Hematopoietic multipotent progenitor cell treated with erythropoietin and hydrocortisone succinate and interleukin-3 and kit ligand, for 8 days (in vitro differentiated cells): ENCODE measurements around the gene EDEM2.
"Not testable (repeated sequence)": the region's sequence is repeated elsewhere in the genome, so short reads cannot be mapped to it uniquely, and the experiment has no call there.

Source experiments
- DNase-seq: peaks from one replicate; pipeline ENCODE4 v3.0.0-alpha.2; 2015

The EDEM2 gene

DNA sequence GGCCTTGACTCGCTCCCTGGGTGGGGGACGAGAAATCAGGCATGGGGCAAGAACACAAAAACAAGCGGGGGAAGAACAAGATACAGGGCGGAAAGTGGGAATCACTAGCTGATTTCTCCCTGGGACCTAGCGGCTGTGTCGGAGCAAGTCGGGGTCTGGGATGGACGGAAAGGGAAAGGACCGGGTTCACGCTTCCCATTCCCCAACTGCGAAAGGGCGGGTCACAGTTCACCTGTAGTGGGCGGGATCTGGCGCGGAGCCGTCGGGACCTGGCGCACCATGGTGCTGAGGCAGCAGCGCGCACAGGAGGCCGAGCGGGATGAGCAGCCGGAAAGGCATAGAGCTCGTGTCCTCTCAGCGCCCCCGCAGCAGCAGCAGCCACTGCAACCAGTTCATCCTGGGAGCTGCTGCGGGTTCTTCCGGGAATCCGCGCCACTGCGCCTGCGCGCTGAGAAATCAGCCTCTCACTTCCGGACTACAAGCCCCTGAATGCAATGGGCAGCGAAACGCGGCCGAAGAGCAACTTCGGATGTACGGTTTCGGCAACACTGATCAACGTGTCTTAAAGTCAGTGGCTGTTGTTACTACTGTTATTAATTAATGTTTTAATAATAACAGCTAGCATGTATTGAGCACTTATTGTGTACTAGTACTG lies at the start of gene EDEM2:
TSS of gene EDEM2 (minus strand) at position 417 of the 655 bp plus-strand sequence. CDS start at position 339, 78 bp downstream.
- peak; percentile 96 for DNase-seq

GRCh38 chr20:35196313-35196712 lies 49.2 kb upstream of the EDEM2 start:
- DNase-seq, result peak; percentile 52

GRCh38 chr20:35193031-35193791 lies 46.1 kb upstream of the EDEM2 start:
- DNase-seq, result not testable (repeated sequence)

DNA sequence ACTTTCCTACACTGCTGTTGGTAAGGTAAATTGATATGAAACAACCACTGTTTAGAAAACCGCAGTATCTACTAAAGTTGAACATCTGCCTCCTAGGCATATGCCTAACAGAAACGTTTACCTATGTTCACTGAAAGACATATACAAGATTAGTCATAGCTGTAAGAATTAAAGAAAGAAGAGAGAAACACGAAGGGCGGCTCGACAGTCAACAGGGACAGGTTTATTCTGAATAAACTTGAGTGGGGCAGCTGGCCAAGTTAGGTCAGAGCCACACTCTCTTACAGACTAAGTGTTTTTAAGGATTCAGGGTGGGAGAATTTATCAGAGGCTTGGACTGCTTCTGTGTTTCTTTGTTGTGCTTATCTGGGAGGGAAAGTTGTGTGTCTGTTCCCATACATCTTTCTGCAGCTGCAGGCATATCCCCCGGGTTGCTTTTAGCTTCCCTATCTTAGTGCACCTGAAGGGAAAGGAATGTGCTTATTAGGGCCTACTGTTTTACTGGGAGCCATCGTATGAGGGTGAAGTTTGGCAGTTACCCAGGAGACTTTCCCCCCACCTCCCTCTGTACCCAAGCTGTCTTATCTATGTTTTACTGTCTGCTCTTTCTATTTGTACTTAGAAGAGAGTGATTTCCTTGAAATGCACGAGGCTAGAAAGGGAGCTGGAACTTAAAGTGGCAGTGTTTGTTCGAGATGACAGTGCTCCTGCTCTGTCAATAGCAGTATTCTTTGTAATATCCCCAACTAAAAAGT lies 45.2 kb upstream of the EDEM2 start:
- peak; percentile 95 for DNase-seq

DNA sequence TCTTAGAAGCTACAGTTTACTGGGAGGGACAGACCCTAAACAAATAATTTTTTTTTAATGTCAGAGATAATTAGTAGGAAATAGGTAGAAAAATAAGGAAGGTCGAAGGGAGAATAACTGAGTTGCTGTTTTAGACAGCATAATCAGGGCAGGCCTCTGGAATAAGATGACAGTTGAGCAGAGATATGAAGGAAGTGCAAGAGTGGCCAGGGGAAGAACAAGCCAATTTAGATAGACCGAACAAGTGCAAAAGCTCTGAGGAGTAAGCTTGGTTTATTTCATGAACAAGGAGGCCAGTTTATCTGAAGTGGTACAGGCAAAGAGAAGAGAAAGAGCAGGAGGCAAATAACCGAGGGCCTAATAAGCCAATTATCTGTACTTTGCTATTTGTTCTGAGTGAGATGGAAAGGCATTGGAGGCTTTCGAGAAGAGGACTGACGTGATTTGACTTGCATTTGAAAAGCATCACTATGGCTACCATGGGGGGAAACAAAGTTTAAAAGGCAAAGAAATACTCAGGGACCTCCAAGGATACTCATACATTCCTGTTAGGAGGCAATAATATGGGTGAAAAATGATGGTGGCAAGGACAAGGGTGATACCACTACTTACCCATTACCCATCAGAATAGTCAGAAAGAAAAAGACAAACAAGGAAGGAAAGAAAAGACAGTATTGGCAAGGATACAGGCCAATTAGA lies 44.4 kb upstream of the EDEM2 start:
- DNase-seq, result peak; percentile 41

DNA sequence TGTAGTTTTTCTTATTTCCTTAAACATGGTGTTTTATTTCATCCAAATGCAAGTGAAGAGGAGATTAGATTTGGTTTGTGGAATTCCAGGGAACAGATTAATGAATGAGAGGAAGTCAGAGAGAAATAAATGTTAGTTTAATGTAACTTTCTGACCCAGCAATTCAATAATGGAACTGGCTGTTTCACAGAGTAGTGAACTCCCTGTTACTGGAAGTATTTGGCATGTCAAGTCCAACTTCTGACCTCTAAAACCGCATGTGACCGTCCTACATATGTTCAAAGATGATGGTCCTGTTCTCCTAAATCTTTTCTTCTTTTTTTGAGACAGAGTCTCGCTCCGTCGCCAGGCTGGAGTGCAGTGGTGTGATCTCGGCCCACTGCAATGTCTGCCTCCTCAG lies 43.4 kb upstream of the EDEM2 start:
- DNase-seq, result no peak

- DNase-seq, result not testable (repeated sequence)
Measured at GRCh38 chr20:35189223-35189622, 42.1 kb upstream of the EDEM2 start.

- no peak for DNase-seq
Measured at GRCh38 chr20:35187584-35188190, 40.6 kb upstream of the EDEM2 start.

- DNase-seq, result not testable (repeated sequence)
Measured at GRCh38 chr20:35186691-35187289, 39.7 kb upstream of the EDEM2 start.

DNA sequence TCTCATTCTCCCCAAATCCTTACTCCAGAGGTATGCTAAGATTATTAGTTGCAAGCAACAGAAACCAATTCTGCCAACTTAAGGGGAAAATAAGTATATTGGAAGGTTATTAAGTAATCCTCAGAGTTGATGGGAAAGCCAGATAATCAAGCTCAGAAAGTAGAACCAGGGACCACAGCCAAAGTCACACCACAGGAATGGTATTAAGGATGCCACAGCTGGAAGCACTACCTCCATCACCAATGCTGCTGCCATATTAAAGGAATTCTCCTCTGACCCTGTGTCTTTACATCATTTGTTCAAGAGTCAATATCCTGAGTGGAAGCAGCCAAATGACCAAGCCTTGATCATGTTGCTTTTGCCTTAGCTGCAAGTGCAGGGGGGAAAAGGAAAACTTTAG lies 34.6 kb upstream of the EDEM2 start:
- no peak for DNase-seq

DNA sequence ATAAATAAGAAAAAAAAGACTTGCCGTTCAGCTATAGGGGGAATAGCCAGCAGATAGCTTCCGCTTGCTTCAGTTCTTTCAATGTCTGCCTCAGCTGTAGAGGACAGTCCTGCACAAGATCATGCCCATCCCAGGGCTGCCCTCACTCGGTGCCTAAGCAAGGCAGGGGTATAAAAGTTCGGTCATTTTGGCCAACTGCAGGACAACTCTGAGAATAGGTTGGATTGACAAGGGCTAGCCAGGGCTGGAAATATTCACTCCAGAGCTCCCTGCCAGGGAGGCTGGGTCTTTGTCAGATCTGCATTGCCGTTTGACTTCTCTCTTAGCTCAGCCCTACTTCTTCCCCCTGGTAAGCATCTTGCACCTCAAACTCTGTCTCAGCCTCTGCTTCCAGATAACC lies 33.1 kb upstream of the EDEM2 start:
- DNase-seq, result no peak

DNA sequence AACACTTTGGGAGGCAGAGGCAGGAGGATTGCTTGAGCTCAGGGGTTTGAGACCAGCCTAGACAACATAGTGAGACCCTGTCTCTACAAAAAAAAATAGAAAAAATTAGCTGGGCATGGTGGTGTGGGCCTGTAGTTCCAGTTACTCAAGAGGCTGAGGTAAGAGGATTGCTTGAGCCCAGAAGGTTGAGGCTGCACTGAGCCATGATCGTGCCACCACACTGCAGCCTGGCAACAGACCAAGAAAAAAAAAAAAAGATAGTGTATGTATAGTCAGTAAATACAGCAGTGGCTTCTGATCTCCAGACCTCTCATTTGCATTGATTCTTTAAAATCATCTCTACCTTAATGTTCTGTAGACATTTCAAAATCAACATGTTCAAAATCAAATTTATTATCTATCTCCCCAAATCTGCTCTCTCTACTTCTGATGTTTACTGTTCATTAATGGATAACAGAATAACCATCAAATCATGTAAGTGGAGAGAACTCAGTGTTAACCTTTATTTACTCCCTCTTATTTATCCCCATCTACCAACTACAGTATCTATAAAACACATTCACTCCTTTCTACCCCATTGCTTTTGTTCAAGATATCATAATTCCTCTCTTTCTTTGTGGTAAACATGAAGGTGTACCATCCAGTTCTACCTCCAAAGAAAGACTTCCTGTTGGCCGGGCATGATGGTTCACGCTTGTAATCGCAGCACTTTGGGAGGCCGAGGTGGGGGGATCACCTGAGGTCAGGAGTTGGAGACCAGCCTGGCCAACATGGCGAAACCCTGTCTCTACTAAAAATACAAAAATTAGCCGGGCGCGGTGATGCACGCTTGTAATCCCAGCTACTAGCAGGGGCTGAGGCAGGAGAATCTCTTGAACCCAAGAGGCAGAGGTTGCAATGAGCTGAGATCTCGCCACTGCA lies 32.4 kb upstream of the EDEM2 start:
- DNase-seq, result peak; percentile 43

- DNase-seq, result no peak
Measured at GRCh38 chr20:35176132-35176531, 29.0 kb upstream of the EDEM2 start.

GRCh38 chr20:35174458-35175216 lies 27.5 kb upstream of the EDEM2 start:
- DNase-seq, result no peak

DNA sequence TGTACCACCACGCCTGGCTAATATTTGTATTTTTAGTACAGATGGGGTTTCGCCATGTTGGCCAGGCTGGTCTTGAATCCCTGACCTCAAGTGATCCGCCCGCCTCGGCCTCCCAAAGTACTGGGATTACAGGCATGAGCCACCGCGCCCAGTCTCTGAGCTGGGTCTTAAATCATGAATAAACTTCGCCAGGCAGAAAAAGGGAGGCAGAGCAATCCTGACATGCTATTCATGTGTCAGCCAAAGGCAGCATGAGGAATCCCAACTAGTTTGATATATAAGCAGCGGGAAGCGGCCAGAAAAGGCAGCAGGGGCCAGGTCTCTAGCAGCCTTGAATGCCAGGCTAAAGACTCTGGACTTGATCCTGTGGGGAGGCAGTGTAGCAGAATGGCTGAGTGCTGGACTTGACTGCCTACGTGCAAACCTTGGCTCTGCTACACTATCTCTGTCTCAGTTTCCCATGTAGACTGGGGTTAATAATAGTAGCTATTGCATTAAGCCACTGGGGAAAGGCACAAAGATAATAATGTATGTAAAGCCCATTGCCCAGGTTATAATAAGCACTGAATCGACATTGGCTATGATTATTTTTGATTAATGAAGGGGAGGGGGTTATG lies 26.5 kb upstream of the EDEM2 start:
- DNase-seq, result no peak

DNA sequence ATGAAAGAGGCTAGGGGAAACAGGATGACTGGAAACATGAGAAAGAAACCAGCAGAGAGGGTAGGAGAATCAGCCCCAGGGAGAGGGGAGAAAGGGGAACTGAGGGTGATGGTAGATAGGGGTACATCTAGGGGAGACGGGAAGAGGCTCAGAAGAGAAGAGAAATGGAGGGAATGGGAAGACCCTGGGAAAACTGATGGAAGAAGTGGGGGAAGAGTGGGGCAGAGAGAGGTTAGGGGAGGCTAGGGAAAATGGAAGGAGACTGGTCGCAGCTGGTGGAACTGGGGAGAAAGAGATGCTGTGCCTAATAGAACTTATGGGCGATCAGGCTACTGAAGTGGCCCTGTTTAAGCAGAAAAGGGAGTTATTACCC lies 25.3 kb upstream of the EDEM2 start:
- DNase-seq, result no peak

DNA sequence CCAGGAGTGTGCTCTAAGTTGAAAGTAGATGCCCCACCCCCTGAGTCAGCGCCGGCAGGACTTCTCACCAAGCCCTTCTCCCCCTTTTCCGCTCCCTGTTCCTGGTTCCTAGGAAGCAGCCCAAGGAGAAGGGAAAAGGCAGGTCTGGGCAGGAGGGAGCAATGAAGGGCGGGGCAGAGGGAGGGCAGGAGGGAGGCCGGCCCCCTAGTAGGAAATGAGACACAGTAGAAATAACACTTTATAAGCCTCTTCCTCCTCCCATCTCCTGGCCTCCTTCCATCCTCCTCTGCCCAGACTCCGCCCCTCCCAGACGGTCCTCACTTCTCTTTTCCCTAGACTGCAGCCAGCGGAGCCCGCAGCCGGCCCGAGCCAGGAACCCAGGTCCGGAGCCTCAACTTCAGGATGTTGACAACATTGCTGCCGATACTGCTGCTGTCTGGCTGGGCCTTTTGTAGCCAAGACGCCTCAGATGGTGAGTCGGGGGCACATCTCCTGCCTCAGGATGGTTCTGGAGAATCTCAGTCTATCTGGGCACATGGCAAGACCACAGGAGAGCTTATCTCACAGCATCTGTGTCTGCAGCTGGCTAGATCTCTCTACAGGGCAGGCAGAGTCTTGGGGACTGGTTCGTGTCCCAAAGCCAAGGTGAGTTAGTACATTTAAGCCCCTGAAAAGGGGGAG lies 24.8 kb upstream of the EDEM2 start, which contains the start of gene PROCR:
TSS of gene PROCR (plus strand) at position 320 of the 681 bp plus-strand sequence. CDS start at position 403, 83 bp downstream.
- peak; percentile 67 for DNase-seq

GRCh38 chr20:35171438-35171752 lies 24.3 kb upstream of the EDEM2 start:
- DNase-seq, result no peak

- DNase-seq, result not testable (repeated sequence)
Measured at GRCh38 chr20:35168701-35169409, 21.7 kb upstream of the EDEM2 start.
